Bronchial epithelial cell (primary cell): ENCODE measurements around the gene CTDSP2. TPM values are rescaled to one million over a fixed set of nuclear protein-coding genes. Genes with fewer than 3 reads are reported as not detected.

Experiments
- DNase-seq: peaks from one replicate; pipeline ENCODE4 v3.0.0-alpha.2; 2010; ENCODE audit warnings: low read depth
- FAIRE-seq: peaks from 2 replicates; lab custom pipeline; 2011; peaks lifted over from hg19 to GRCh38; lab: Jason Lieb, UNC
- H3K27me3 ChIP-seq: 2 replicates; pipeline ENCODE4 v1.5.1; 2011; ENCODE audit warnings: low read length; ENCODE audit not compliant: control insufficient read depth, insufficient read depth
- H3K36me3 ChIP-seq: 2 replicates; pipeline ENCODE4 v1.5.1; 2011; ENCODE audit warnings: low read length; ENCODE audit not compliant: control insufficient read depth, insufficient read depth
- H3K4me3 ChIP-seq: 2 replicates; pipeline ENCODE4 v1.5.1; 2011; ENCODE audit warnings: mild to moderate bottlenecking, low read depth, low read length, control low read depth
- CTCF ChIP-seq: IDR thresholded peaks from 2 replicates; pipeline ENCODE4 v1.5.1; 2011; ENCODE audit warnings: mild to moderate bottlenecking, moderate library complexity, low read length, control low read depth, inconsistent platforms; ENCODE audit not compliant: insufficient read depth, severe bottlenecking
- total RNA-seq: library from RNA; depleted of rRNA; stranded (reverse); fragments of >200 nt; gene quantifications from 2 replicates; pipeline ENCODE4 v1.2.1, GENCODE V29; 2014

The CTDSP2 gene
- total RNA-seq, 1 donor from 2014 or later, result 36.3 TPM

GRCh38 chr12:57893431-57894353 lies 47.2 kb upstream of the CTDSP2 start:
- Histone ChIP-seq H3K27me3 (no peaks in the 10 kb centered on the region), H3K4me3 (no peak overlapping the region), H3K36me3 (no peaks in the 10 kb centered on the region)
- FAIRE-seq, result no peak
- no peak for TF ChIP-seq CTCF
- DNase-seq, result peak; percentile 16

GRCh38 chr12:57892232-57892972 lies 45.9 kb upstream of the CTDSP2 start:
- no peaks in the 10 kb centered on the region for H3K27me3 ChIP-seq
- FAIRE-seq (no peak), DNase-seq (no peak)
- TF ChIP-seq CTCF, result no peak
- no peak overlapping the region for H3K4me3 ChIP-seq
- no peaks in the 10 kb centered on the region for H3K36me3 ChIP-seq

DNA sequence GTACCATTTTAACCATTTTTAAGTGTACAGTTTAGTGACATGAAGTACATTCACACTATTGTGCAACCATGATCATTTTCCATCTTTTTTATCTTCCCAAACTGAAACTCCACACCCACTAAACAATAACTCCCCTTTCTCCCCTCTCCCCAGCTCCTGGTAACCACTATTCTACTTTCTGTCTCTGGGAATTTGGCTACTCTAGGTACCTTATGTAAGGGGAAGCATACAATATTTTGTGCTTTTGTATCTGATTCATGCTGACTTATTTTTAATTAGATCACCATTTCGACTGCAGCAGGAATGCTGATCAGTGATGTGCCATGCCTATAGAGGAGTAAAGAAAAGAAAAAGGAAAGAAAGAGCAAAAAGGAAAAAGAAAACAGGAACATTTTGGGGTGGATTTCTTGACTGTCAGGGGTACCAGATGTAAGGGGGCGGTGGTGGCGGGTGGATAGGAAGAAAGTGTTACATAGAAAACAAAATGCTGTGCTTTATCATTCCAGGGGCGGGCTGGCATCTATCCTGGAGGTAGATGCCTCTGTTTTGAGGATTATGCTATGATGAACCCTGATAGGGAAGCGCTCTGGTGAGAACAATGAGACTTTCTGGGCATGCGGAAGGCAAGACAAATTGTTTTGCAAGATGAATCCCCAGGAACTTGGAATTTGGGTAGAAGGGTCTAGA lies 45.2 kb upstream of the CTDSP2 start:
- FAIRE-seq (no peak), DNase-seq (no peak)
- H3K36me3 ChIP-seq, result no peaks in the 10 kb centered on the region
- H3K27me3 ChIP-seq, result no peaks in the 10 kb centered on the region
- H3K4me3 ChIP-seq, result no peak overlapping the region
- no peak for TF ChIP-seq CTCF

DNA sequence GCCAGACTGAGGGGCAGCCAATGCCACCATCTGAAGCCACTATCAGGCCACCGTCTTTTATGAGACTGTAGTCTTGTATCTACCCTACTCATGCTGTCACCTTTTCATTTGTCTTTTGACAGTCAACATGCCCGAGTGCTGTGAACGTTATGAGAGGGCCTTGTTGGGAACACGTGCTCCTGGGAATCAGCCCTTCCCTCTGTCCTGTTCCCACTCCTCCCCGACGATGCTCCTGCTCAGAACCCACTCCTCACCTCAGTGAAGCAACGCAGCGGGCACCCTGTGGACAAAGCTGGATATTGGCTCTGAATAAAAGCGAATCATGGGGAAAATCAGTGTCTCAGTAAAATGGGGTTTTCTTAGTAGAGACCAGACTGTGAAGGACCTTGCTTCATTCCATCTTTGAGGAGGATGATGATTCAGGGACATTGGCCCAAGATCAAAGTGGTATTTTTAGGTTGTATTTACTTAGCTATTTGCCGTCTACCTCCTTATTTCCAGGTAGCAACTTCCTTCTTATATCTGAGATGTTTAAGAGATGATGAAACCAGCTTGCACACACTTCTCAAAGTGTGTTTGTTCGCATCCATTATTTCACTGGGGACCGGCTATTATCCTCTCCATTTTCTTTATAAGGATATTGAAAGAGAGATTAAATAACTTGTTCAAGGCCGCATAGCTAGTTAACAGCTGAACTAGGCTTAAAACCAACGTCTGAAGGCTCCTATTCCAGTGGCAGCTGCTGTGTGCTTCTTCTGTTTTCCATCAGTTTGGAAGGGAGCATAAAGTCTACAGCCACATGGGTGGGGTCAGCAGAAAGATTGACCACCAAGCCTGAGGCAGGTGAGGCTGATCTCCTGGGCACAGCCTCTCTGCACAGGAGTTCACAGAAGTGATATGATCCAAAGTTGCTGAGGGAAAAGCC lies 43.9 kb upstream of the CTDSP2 start:
- no peak for TF ChIP-seq CTCF
- H3K27me3 ChIP-seq, result no peaks in the 10 kb centered on the region
- DNase-seq (peak; percentile 94), FAIRE-seq (no peak)
- H3K4me3 ChIP-seq, result no peak overlapping the region
- H3K36me3 ChIP-seq, result no peaks in the 10 kb centered on the region

DNA sequence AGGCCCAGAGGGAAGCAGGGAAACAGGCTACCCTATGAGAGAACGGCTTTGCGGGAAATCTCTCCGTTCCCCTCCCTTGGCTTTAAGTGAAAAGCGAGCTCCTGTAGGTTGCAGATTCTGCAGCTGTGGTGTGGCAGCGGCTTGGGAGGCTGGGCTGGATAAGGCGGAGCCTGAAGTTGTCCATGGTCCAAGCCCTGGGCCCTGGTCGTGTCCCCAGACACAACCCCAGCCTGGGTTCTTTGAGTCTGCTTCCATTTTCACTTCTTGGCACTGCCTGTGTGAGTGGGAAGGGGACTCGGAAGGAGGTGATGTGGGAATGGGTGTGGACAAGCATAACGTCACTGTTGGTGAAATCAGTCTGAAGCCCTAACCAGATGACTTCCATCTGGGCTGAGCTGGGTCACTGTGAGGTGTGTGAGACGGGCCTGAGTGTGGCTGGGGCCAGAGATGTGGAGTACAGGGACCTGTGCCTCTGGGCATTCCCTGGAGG lies 43.0 kb upstream of the CTDSP2 start:
- H3K4me3 ChIP-seq, result no peak overlapping the region
- no peaks in the 10 kb centered on the region for H3K27me3 ChIP-seq
- FAIRE-seq (no peak), DNase-seq (peak; percentile 81)
- no peaks in the 10 kb centered on the region for H3K36me3 ChIP-seq
- TF ChIP-seq CTCF, result no peak
